H1 (cell line): ENCODE measurements around the gene INPP5B. TPM values are rescaled to one million over a fixed set of nuclear protein-coding genes. Genes with fewer than 3 reads are reported as not detected.

Source experiments
- CTCF ChIA-PET: fragments of 300-600 bp; sonication (Branson Sonifier 250); formaldehyde crosslinking; loops from one replicate; lab custom pipeline; 2021; ENCODE audit not compliant: partially characterized antibody; lab: Charles Lee
- POLR2A ChIA-PET: fragments of 300-600 bp; sonication (Branson Sonifier 250); formaldehyde crosslinking; loops from one replicate; lab custom pipeline; 2021; ENCODE audit warnings: inconsistent platforms; ENCODE audit not compliant: partially characterized antibody; lab: Charles Lee
- DNase-seq, 2 experiments: peaks; one replicate each; pipeline versions ENCODE4 v3.0.0 to v3.0.0-alpha.2; 2010 to 2022; ENCODE audit warnings: low spot score in 2 of 2, low read depth in 1 of 2, mixed read lengths in 1 of 2
- FAIRE-seq: peaks from 2 replicates; lab custom pipeline; 2011; peaks lifted over from hg19 to GRCh38; lab: Jason Lieb, UNC
- H2AFZ ChIP-seq: 2 replicates; pipeline ENCODE4 v1.8.1; 2012; ENCODE audit warnings: low read length, inconsistent platforms
- H2AK5ac ChIP-seq: 2 replicates; pipeline ENCODE4 v1.6.1; 2013; ENCODE audit warnings: low read depth, low read length
- H2BK120ac ChIP-seq: replicated peaks from 2 replicates; pipeline ENCODE3; 2013; ENCODE audit warnings: low read depth, low read length, inconsistent platforms
- H2BK12ac ChIP-seq: 2 replicates; pipeline ENCODE4 v1.6.1; 2013; ENCODE audit warnings: low read depth, low read length
- H2BK15ac ChIP-seq: 2 replicates; pipeline ENCODE4 v1.6.1; 2013; ENCODE audit warnings: low read length
- H2BK20ac ChIP-seq: 2 replicates; pipeline ENCODE4 v1.6.1; 2013; ENCODE audit warnings: low read length
- H2BK5ac ChIP-seq: 2 replicates; pipeline ENCODE4 v1.6.1; 2013; ENCODE audit warnings: low read depth, low read length
- H3K14ac ChIP-seq: 2 replicates; pipeline ENCODE4 v1.6.1; 2013; ENCODE audit warnings: inconsistent platforms; ENCODE audit not compliant: insufficient read length
- H3K18ac ChIP-seq: 2 replicates; pipeline ENCODE4 v1.6.1; 2013; ENCODE audit warnings: low read length; ENCODE audit errors: extremely low read depth
- H3K23ac ChIP-seq: 2 replicates; pipeline ENCODE4 v1.6.1; 2013; ENCODE audit warnings: inconsistent platforms; ENCODE audit not compliant: insufficient read length
- H3K23me2 ChIP-seq: 2 replicates; pipeline ENCODE4 v1.6.1; 2013; ENCODE audit warnings: low read depth, low read length
- H3K27ac ChIP-seq: 2 replicates; pipeline ENCODE4 v1.6.1; 2011; ENCODE audit warnings: low read depth, low read length, inconsistent platforms
- H3K27me3 ChIP-seq, 4 experiments: replicated peaks in 1 of 4; 1 replicate in 1 of 4; 2 replicates in 3 of 4; pipeline versions ENCODE4 v1.6.1 to v1.8.1; 2011 to 2013; ENCODE audit warnings: low read length in 3 of 4, mild to moderate bottlenecking in 3 of 4, inconsistent platforms in 2 of 4, mixed read lengths in 2 of 4, moderate library complexity in 1 of 4; ENCODE audit not compliant: control insufficient read depth in 3 of 4, insufficient read depth in 3 of 4; ENCODE audit errors: extremely low read depth in 1 of 4
- H3K36me3 ChIP-seq, 4 experiments: 2 replicates each; pipeline versions ENCODE4 v1.6.1 to v1.8.1; 2011 to 2013; ENCODE audit warnings: mild to moderate bottlenecking in 4 of 4, low read length in 3 of 4, moderate library complexity in 2 of 4, control low read depth in 1 of 4, inconsistent platforms in 1 of 4; ENCODE audit not compliant: insufficient read depth in 4 of 4, control insufficient read depth in 2 of 4
- H3K4ac ChIP-seq: replicated peaks from 2 replicates; pipeline ENCODE3; 2013; ENCODE audit warnings: low read length, low read depth, mixed read lengths, inconsistent platforms; ENCODE audit not compliant: insufficient read length
- H3K4me1 ChIP-seq, 4 experiments: replicated peaks in 1 of 4; 1 replicate in 1 of 4; 2 replicates in 3 of 4; pipeline versions ENCODE4 v1.6.1 to v1.8.1; 2011 to 2013; ENCODE audit warnings: low read length in 3 of 4, inconsistent platforms in 2 of 4, mixed read lengths in 1 of 4; ENCODE audit not compliant: insufficient read depth in 4 of 4, control insufficient read depth in 3 of 4
- H3K4me2 ChIP-seq, 2 experiments: 2 replicates each; pipeline versions ENCODE4 v1.6.1 to v1.8.1; 2011 to 2013; ENCODE audit warnings: low read depth in 2 of 2, low read length in 2 of 2, control low read depth in 1 of 2, inconsistent platforms in 1 of 2, mild to moderate bottlenecking in 1 of 2; ENCODE audit not compliant: insufficient read depth in 1 of 2
- H3K4me3 ChIP-seq, 4 experiments: fragments of 200-600, 300-600 bp in 1 of 4; sonication (generic), shearing (Covaris generic), sonication (Bioruptor Twin) in 1 of 4; 2 replicates each; pipeline versions ENCODE4 v1.5.1 to v1.8.1; 2011 to 2016; ENCODE audit warnings: low read length in 4 of 4, low read depth in 3 of 4, control low read depth in 2 of 4, inconsistent platforms in 2 of 4, mild to moderate bottlenecking in 2 of 4, mixed read lengths in 1 of 4, moderate library complexity in 1 of 4; ENCODE audit not compliant: insufficient read depth in 2 of 4; ENCODE audit errors: extremely low read depth in 1 of 4
- H3K56ac ChIP-seq: replicated peaks from 2 replicates; pipeline ENCODE3; 2013; ENCODE audit warnings: low read depth, mild to moderate bottlenecking, mixed read lengths, low read length, inconsistent platforms; ENCODE audit not compliant: insufficient read length
- H3K79me1 ChIP-seq: 2 replicates; pipeline ENCODE4 v1.6.1; 2013; ENCODE audit warnings: low read depth, low read length, control low read depth
- H3K79me2 ChIP-seq, 2 experiments: 2 replicates each; pipeline versions ENCODE4 v1.6.1 to v1.8.1; 2012 to 2013; ENCODE audit warnings: low read length in 2 of 2, mild to moderate bottlenecking in 2 of 2, inconsistent platforms in 1 of 2; ENCODE audit not compliant: insufficient read depth in 2 of 2, control insufficient read depth in 1 of 2
- H3K9ac ChIP-seq, 4 experiments: replicated peaks in 1 of 4; 1 replicate in 1 of 4; 2 replicates in 3 of 4; pipeline versions ENCODE4 v1.6.1 to v1.8.1; 2011 to 2013; ENCODE audit warnings: low read depth in 3 of 4, low read length in 3 of 4, control low read depth in 2 of 4, mild to moderate bottlenecking in 2 of 4, moderate library complexity in 2 of 4, inconsistent platforms in 1 of 4; ENCODE audit errors: extremely low read depth in 1 of 4
- H3K9me3 ChIP-seq, 2 experiments: 2 replicates each; pipeline versions ENCODE4 v1.6.1 to v1.8.1; 2012 to 2013; ENCODE audit warnings: mild to moderate bottlenecking in 2 of 2, moderate library complexity in 2 of 2, control low read depth in 1 of 2, inconsistent platforms in 1 of 2, low read depth in 1 of 2, low read length in 1 of 2, mixed read lengths in 1 of 2; ENCODE audit not compliant: insufficient read depth in 2 of 2
- H4K20me1 ChIP-seq, 2 experiments: replicated peaks in 1 of 2; 2 replicates each; pipeline versions ENCODE3 to v1.8.1; 2011 to 2013; ENCODE audit warnings: inconsistent platforms in 2 of 2, low read length in 2 of 2, mild to moderate bottlenecking in 1 of 2; ENCODE audit not compliant: insufficient read depth in 2 of 2, control insufficient read depth in 1 of 2
- H4K5ac ChIP-seq: 2 replicates; pipeline ENCODE4 v1.6.1; 2013; ENCODE audit warnings: low read length, low read depth, mixed read lengths, inconsistent platforms; ENCODE audit not compliant: insufficient read length
- H4K8ac ChIP-seq: 2 replicates; pipeline ENCODE4 v1.8.0; 2013; ENCODE audit warnings: mild to moderate bottlenecking, moderate library complexity, low read length, inconsistent platforms; ENCODE audit not compliant: insufficient read depth; ENCODE audit errors: extremely low read depth
- H4K91ac ChIP-seq: replicated peaks from 2 replicates; pipeline ENCODE3; 2013; ENCODE audit warnings: low read length, mixed read lengths, inconsistent platforms; ENCODE audit not compliant: insufficient read length
- ASH2L ChIP-seq: fragments of 200-600, 300-600 bp; sonication (generic); IDR thresholded peaks from one replicate; pipeline ENCODE4 v1.7.1; 2017; ENCODE audit warnings: low read length
- CHD2 ChIP-seq: IDR thresholded peaks from 2 replicates; pipeline ENCODE4 v1.6.1; 2012; ENCODE audit warnings: low read length, improper control_type of control experiment
- EZH2 ChIP-seq: fragments of 200-600 bp; sonication (generic); IDR thresholded peaks from 2 replicates; pipeline ENCODE4 v1.7.1; 2012; ENCODE audit warnings: low read depth, mild to moderate bottlenecking, moderate library complexity, low read length, inconsistent platforms; ENCODE audit not compliant: severe bottlenecking
- GABPA ChIP-seq: IDR thresholded peaks from 2 replicates; pipeline ENCODE4 v1.6.1; 2011; ENCODE audit warnings: mild to moderate bottlenecking, low read length, moderate library complexity, borderline replicate concordance; ENCODE audit not compliant: insufficient read depth
- POLR2AphosphoS5 ChIP-seq: IDR thresholded peaks from 2 replicates; pipeline ENCODE4 v1.6.1; 2011; ENCODE audit warnings: low read depth, low read length
- SIN3A ChIP-seq, 2 experiments: IDR thresholded peaks in 1 of 2; conservative IDR thresholded peaks in 1 of 2; 2 replicates each; pipeline ENCODE4 v1.6.1; 2011 to 2012; ENCODE audit warnings: low read length in 2 of 2, improper control_type of control experiment in 1 of 2, low read depth in 1 of 2, mild to moderate bottlenecking in 1 of 2
- TAF7 ChIP-seq: optimal IDR thresholded peaks from 2 replicates; pipeline ENCODE3; 2011; ENCODE audit warnings: low read depth, mild to moderate bottlenecking, inconsistent platforms, low read length, moderate library complexity, borderline replicate concordance
- WGBS, 2 experiments: shearing (Covaris generic) in 1 of 2; methylation state at CpG; one replicate each; pipeline versions ENCODE4 v1.1.6 to v1.1.7; 2013 to 2015; ENCODE audit warnings: low lambda C conversion rate in 2 of 2, mixed read lengths in 2 of 2, inconsistent platforms in 1 of 2, low coverage in 1 of 2, missing lambda C conversion rate in 1 of 2; ENCODE audit not compliant: insufficient replicate concordance in 2 of 2, insufficient coverage in 1 of 2, insufficient read length in 1 of 2; ENCODE audit errors: extremely low coverage in 1 of 2, missing lambda C conversion rate in 1 of 2; 5-methylcytosine and 5-hydroxymethylcytosine counted together
- polyA plus RNA-seq, 7 experiments: library from polyadenylated mRNA; depleted of rRNA in 3 of 7; stranded (reverse) in 5 of 7; unstranded in 2 of 7; fragments of >200 nt in 5 of 7; fragments of 200-250 nt in 2 of 7; gene quantifications; 1 replicate in 5 of 7; 2 replicates in 1 of 7; 4 replicates in 1 of 7; pipeline versions ENCODE4 v1.2.1 to v1.2.3, GENCODE V29; 2011 to 2013; ENCODE audit warnings: missing spikeins in 2 of 7, mixed read lengths in 2 of 7
- total RNA-seq: library from RNA; stranded (reverse); fragmentation: NEBNext Ultra II Directional; extraction: Animal tissue kit (Norgen Biotek cat#: 25700); gene quantifications from 2 replicates; pipeline ENCODE4 v1.2.1, GENCODE V29; 2021
- TF ChIP-seq, protein P1 (sequence below): IDR thresholded peaks from 2 replicates; pipeline ENCODE4 v1.6.1; 2011; ENCODE audit warnings: low read length, improper control_type of control experiment

INPP5B gene
- total and polyA plus RNA-seq, 2 of the 8 experiments (the other 6 are each of a cell fraction or from before 2014, with no cell fraction given) = 14.0 to 23.7 TPM

DNA sequence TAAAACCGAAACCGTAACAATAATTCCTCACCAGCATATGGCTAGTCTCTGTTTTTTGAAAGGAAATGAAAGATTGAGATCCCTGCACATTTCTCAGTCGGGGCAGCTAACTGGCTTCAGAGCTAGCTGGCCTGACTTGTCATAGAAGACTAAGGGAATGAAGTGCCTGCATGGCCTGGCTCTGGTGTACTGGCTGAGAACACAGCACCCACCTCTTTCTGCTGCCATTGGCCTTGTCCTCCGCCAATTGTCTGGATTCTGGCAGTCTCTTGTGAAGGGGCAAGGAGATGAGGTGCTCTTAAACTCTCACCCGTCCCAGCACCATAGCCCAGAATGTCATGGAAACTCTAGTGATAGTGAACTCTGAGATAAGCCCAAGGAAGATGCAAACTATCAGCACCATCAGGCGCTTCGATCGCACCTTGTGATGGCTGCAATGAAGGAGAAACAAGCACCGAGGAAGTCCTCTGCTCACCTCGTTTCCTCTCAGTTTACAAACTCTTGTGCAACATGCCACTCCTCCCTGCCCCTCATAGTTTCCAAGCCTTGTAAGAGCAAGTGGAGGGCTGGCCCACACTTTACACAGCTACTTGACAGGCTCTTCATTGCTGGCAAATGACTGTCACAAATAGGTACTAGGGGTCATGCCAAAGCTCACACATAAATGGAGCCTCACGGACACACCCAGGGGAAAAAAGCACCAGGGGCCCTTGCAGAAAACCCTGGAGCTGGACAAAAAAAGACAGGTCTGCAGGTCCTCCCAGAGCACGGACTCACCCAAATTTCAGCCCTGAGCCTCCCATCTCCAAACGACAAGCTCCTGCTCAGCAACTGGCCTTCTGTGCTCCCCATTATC lies 16.4 kb downstream of the INPP5B start:
- no peak overlapping the region for H3K4ac ChIP-seq
- peaks cover 0 to 2% of the 10 kb centered on the region in 2 experiments for H4K20me1 ChIP-seq
- ChIA-PET CTCF (interaction anchor here (0.6 to 2.2 kb wide), 6 partner anchors 8 to 406 kb away, joined by 3 to 10 read pairs (median 4); no protein-coding TSS in a partner anchor), POLR2A (interaction anchor here (0.6 to 2.7 kb wide), 9 partner anchors 8 to 165 kb away, joined by 3 to 19 read pairs (median 3); partner anchors contain the start of genes INPP5B, MTF1 and SF3A3)
- no peak overlapping the region for H2BK20ac ChIP-seq
- peaks cover 0 to 21% of the 10 kb centered on the region in 2 experiments; a peak in 2 of 4 replicates for H3K79me2 ChIP-seq
- H4K5ac ChIP-seq = no peak overlapping the region
- no peak overlapping the region for H2BK5ac ChIP-seq
- H3K23ac ChIP-seq = no peak overlapping the region
- peak overlapping the region; percentile 66 to 83 for H3K4me2 ChIP-seq
- H3K36me3 ChIP-seq = no peaks in the 10 kb centered on the region
- H3K4me3 ChIP-seq = peak overlapping the region; percentile 74 to 89 (median 86)
- DNase-seq = no peak
- H3K23me2 ChIP-seq = peaks cover 4% of the 10 kb centered on the region; the same call in 1 of the 2 replicates
- 90% methylated on average over 13 of the region's 13 CpGs; no CpG with 5 or more reads in 1 of the 2 experiments for WGBS, 2 experiments
- H3K27ac ChIP-seq = no peak overlapping the region
- no peak overlapping the region for H3K18ac ChIP-seq
- no peaks in the 10 kb centered on the region for H3K27me3 ChIP-seq
- H3K4me1 ChIP-seq = peaks cover 0 to 3% (median 1%) of the 10 kb centered on the region in 4 experiments; a peak in 4 of 7 replicates
- H2BK15ac ChIP-seq = no peak overlapping the region
- H2BK12ac ChIP-seq = no peak overlapping the region
- H4K91ac ChIP-seq = no peak overlapping the region
- FAIRE-seq = no peak
- H3K9me3 ChIP-seq = no peaks in the 10 kb centered on the region
- peak overlapping the region in 1 of 4 experiments; percentile 13; a peak in 1 of 7 replicates for H3K9ac ChIP-seq
- no peak overlapping the region for H2AK5ac ChIP-seq
- no peak overlapping the region for H2AFZ ChIP-seq
- no peak overlapping the region for H3K14ac ChIP-seq
- H2BK120ac ChIP-seq = no peak overlapping the region
- H3K79me1 ChIP-seq = peaks cover 3% of the 10 kb centered on the region; the same call in 1 of the 2 replicates
- H3K56ac ChIP-seq = no peak overlapping the region
- H4K8ac ChIP-seq = no peak overlapping the region
- TF ChIP-seq TAF7 (no peak), ASH2L (no peak), POLR2AphosphoS5 (no peak), GABPA (no peak), EZH2 (no peak), CHD2 (no peak), SIN3A (conservative IDR thresholded peaks at IDR 0.05 in 1 of 2, IDR thresholded peaks at IDR 0.05 in 1 of 2; ENCODE audit: low read depth in 1 of 2, low read length in 2 of 2) (no peak)
- TF ChIP-seq, protein P1, sequence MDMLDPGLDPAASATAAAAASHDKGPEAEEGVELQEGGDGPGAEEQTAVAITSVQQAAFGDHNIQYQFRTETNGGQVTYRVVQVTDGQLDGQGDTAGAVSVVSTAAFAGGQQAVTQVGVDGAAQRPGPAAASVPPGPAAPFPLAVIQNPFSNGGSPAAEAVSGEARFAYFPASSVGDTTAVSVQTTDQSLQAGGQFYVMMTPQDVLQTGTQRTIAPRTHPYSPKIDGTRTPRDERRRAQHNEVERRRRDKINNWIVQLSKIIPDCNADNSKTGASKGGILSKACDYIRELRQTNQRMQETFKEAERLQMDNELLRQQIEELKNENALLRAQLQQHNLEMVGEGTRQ = no peak
